Activated naive CD4-positive, alpha-beta T cell treated with anti-CD3 and anti-CD28 coated beads, Interleukin-2, amount 50 U/mL, for 24 hours (primary cell): ENCODE measurements around the gene CTNNA3.

ENCODE experiments used
- H3K27ac Mint-ChIP-seq: one replicate; pipeline ENCODE4 v1.8.0; 2021; ENCODE audit warnings: mild to moderate bottlenecking, mixed read lengths
- H3K27me3 Mint-ChIP-seq: one replicate; pipeline ENCODE4 v1.8.0; 2021; ENCODE audit warnings: mixed read lengths
- H3K36me3 Mint-ChIP-seq: one replicate; pipeline ENCODE4 v1.8.0; 2021; ENCODE audit warnings: mixed read lengths
- H3K4me1 Mint-ChIP-seq: one replicate; pipeline ENCODE4 v1.8.0; 2021; ENCODE audit warnings: mixed read lengths
- H3K4me3 Mint-ChIP-seq: one replicate; pipeline ENCODE4 v1.8.0; 2021; ENCODE audit warnings: mild to moderate bottlenecking, mixed read lengths
- H3K9me3 Mint-ChIP-seq: one replicate; pipeline ENCODE4 v1.8.0; 2021; ENCODE audit warnings: mixed read lengths

CTNNA3 gene

GRCh38 chr10:67141300-67141699, 554.7 kb downstream of the CTNNA3 start:
- Mint-ChIP-seq H3K36me3 (no peaks in the 10 kb centered on the region), H3K4me1 (no peaks in the 10 kb centered on the region), H3K9me3 (no peaks in the 10 kb centered on the region), H3K27ac (no peak overlapping the region), H3K27me3 (no peaks in the 10 kb centered on the region), H3K4me3 (no peak overlapping the region)

- no peaks in the 10 kb centered on the region for H3K4me1 Mint-ChIP-seq
- no peak overlapping the region for H3K4me3 Mint-ChIP-seq
- no peak overlapping the region for H3K27ac Mint-ChIP-seq
- no peaks in the 10 kb centered on the region for H3K27me3 Mint-ChIP-seq
- H3K36me3 Mint-ChIP-seq, result no peaks in the 10 kb centered on the region
- no peaks in the 10 kb centered on the region for H3K9me3 Mint-ChIP-seq
Measured at GRCh38 chr10:67140641-67141040, 555.4 kb downstream of the CTNNA3 start.

GRCh38 chr10:67127441-67127840, 568.6 kb downstream of the CTNNA3 start:
- no peak overlapping the region for H3K27ac Mint-ChIP-seq

GRCh38 chr10:67119651-67120050, 576.3 kb downstream of the CTNNA3 start:
- Mint-ChIP-seq H3K36me3 (no peaks in the 10 kb centered on the region), H3K4me1 (no peaks in the 10 kb centered on the region), H3K4me3 (no peak overlapping the region), H3K9me3 (no peaks in the 10 kb centered on the region), H3K27me3 (peaks cover 2% of the 10 kb centered on the region), H3K27ac (no peak overlapping the region)

More at GRCh38 chr10:67127441-67127840, 568.6 kb downstream of the CTNNA3 start:
- Mint-ChIP-seq H3K4me1 (no peaks in the 10 kb centered on the region), H3K9me3 (no peaks in the 10 kb centered on the region), H3K27me3 (peaks cover under 1% of the 10 kb centered on the region), H3K4me3 (no peak overlapping the region), H3K36me3 (no peaks in the 10 kb centered on the region)

- H3K27ac Mint-ChIP-seq, result no peak overlapping the region
- no peaks in the 10 kb centered on the region for H3K36me3 Mint-ChIP-seq
- no peaks in the 10 kb centered on the region for H3K4me1 Mint-ChIP-seq
- H3K4me3 Mint-ChIP-seq, result no peak overlapping the region
- no peaks in the 10 kb centered on the region for H3K27me3 Mint-ChIP-seq
- H3K9me3 Mint-ChIP-seq, result no peaks in the 10 kb centered on the region
Measured at GRCh38 chr10:67115972-67116371, 580.0 kb downstream of the CTNNA3 start.

- Mint-ChIP-seq H3K27ac (no peak overlapping the region), H3K4me1 (no peaks in the 10 kb centered on the region), H3K36me3 (no peaks in the 10 kb centered on the region), H3K4me3 (no peak overlapping the region), H3K9me3 (no peaks in the 10 kb centered on the region), H3K27me3 (no peaks in the 10 kb centered on the region)
Measured at GRCh38 chr10:67114945-67115344, 581.0 kb downstream of the CTNNA3 start.

GRCh38 chr10:67112765-67113164, 583.2 kb downstream of the CTNNA3 start:
- no peak overlapping the region for H3K27ac Mint-ChIP-seq
- H3K36me3 Mint-ChIP-seq, result no peaks in the 10 kb centered on the region
- H3K4me3 Mint-ChIP-seq, result no peak overlapping the region
- no peaks in the 10 kb centered on the region for H3K27me3 Mint-ChIP-seq
- no peaks in the 10 kb centered on the region for H3K9me3 Mint-ChIP-seq
- H3K4me1 Mint-ChIP-seq, result no peaks in the 10 kb centered on the region

- H3K9me3 Mint-ChIP-seq, result no peaks in the 10 kb centered on the region
- no peaks in the 10 kb centered on the region for H3K36me3 Mint-ChIP-seq
- H3K4me3 Mint-ChIP-seq, result no peak overlapping the region
- H3K27me3 Mint-ChIP-seq, result no peaks in the 10 kb centered on the region
- H3K27ac Mint-ChIP-seq, result no peak overlapping the region
- H3K4me1 Mint-ChIP-seq, result no peaks in the 10 kb centered on the region
Measured at GRCh38 chr10:67110286-67110685, 585.7 kb downstream of the CTNNA3 start.

GRCh38 chr10:67107670-67108069, 588.3 kb downstream of the CTNNA3 start:
- Mint-ChIP-seq H3K4me3 (no peak overlapping the region), H3K9me3 (no peaks in the 10 kb centered on the region), H3K36me3 (no peaks in the 10 kb centered on the region), H3K4me1 (no peaks in the 10 kb centered on the region), H3K27me3 (no peaks in the 10 kb centered on the region), H3K27ac (no peak overlapping the region)

GRCh38 chr10:67100951-67101350, 595.0 kb downstream of the CTNNA3 start:
- Mint-ChIP-seq H3K4me3 (no peak overlapping the region), H3K4me1 (no peaks in the 10 kb centered on the region), H3K36me3 (no peaks in the 10 kb centered on the region), H3K27me3 (no peaks in the 10 kb centered on the region), H3K9me3 (no peaks in the 10 kb centered on the region), H3K27ac (no peak overlapping the region)

GRCh38 chr10:67098461-67098860, 597.5 kb downstream of the CTNNA3 start:
- Mint-ChIP-seq H3K36me3 (no peaks in the 10 kb centered on the region), H3K4me1 (no peaks in the 10 kb centered on the region)

GRCh38 chr10:67095531-67095930, 600.5 kb downstream of the CTNNA3 start:
- no peaks in the 10 kb centered on the region for H3K4me1 Mint-ChIP-seq
- H3K27me3 Mint-ChIP-seq, result no peaks in the 10 kb centered on the region
- H3K36me3 Mint-ChIP-seq, result no peaks in the 10 kb centered on the region
- no peak overlapping the region for H3K27ac Mint-ChIP-seq
- no peak overlapping the region for H3K4me3 Mint-ChIP-seq
- H3K9me3 Mint-ChIP-seq, result no peaks in the 10 kb centered on the region

More at GRCh38 chr10:67098461-67098860, 597.5 kb downstream of the CTNNA3 start:
- H3K27ac Mint-ChIP-seq, result no peak overlapping the region
- no peaks in the 10 kb centered on the region for H3K27me3 Mint-ChIP-seq
- no peak overlapping the region for H3K4me3 Mint-ChIP-seq
- no peaks in the 10 kb centered on the region for H3K9me3 Mint-ChIP-seq

- H3K36me3 Mint-ChIP-seq, result no peaks in the 10 kb centered on the region
- no peaks in the 10 kb centered on the region for H3K27me3 Mint-ChIP-seq
- H3K4me1 Mint-ChIP-seq, result no peaks in the 10 kb centered on the region
- H3K9me3 Mint-ChIP-seq, result no peaks in the 10 kb centered on the region
- no peak overlapping the region for H3K4me3 Mint-ChIP-seq
- no peak overlapping the region for H3K27ac Mint-ChIP-seq
Measured at GRCh38 chr10:67088036-67088435, 608.0 kb downstream of the CTNNA3 start.

GRCh38 chr10:67087135-67087425, 608.9 kb downstream of the CTNNA3 start:
- Mint-ChIP-seq H3K36me3 (no peaks in the 10 kb centered on the region), H3K9me3 (no peaks in the 10 kb centered on the region), H3K27ac (no peak overlapping the region), H3K4me3 (no peak overlapping the region), H3K27me3 (no peaks in the 10 kb centered on the region), H3K4me1 (no peaks in the 10 kb centered on the region)

GRCh38 chr10:67086327-67087134, 609.5 kb downstream of the CTNNA3 start:
- Mint-ChIP-seq H3K4me3 (no peak overlapping the region), H3K9me3 (no peaks in the 10 kb centered on the region), H3K27ac (no peak overlapping the region), H3K36me3 (no peaks in the 10 kb centered on the region), H3K4me1 (no peaks in the 10 kb centered on the region), H3K27me3 (no peaks in the 10 kb centered on the region)

GRCh38 chr10:67079126-67079525, 616.9 kb downstream of the CTNNA3 start:
- Mint-ChIP-seq H3K4me3 (no peak overlapping the region), H3K36me3 (no peaks in the 10 kb centered on the region), H3K4me1 (no peaks in the 10 kb centered on the region), H3K27ac (no peak overlapping the region), H3K27me3 (no peaks in the 10 kb centered on the region), H3K9me3 (no peaks in the 10 kb centered on the region)

GRCh38 chr10:67077376-67077775, 618.6 kb downstream of the CTNNA3 start:
- no peaks in the 10 kb centered on the region for H3K9me3 Mint-ChIP-seq

More at GRCh38 chr10:67077376-67077775, 618.6 kb downstream of the CTNNA3 start:
- no peak overlapping the region for H3K4me3 Mint-ChIP-seq
- H3K4me1 Mint-ChIP-seq, result no peaks in the 10 kb centered on the region
- no peaks in the 10 kb centered on the region for H3K27me3 Mint-ChIP-seq
- H3K36me3 Mint-ChIP-seq, result no peaks in the 10 kb centered on the region
- no peak overlapping the region for H3K27ac Mint-ChIP-seq
